ENCODE measurements around the gene SPEF2. TPM values are rescaled to one million over a fixed set of nuclear protein-coding genes. Genes with fewer than 3 reads are reported as not detected.

Gene SPEF2
- total and polyA plus RNA-seq, 2 of the 13 experiments (the other 11 are each of a cell fraction or from before 2014, with no cell fraction given): 1.5 to 2.3 TPM

DNA sequence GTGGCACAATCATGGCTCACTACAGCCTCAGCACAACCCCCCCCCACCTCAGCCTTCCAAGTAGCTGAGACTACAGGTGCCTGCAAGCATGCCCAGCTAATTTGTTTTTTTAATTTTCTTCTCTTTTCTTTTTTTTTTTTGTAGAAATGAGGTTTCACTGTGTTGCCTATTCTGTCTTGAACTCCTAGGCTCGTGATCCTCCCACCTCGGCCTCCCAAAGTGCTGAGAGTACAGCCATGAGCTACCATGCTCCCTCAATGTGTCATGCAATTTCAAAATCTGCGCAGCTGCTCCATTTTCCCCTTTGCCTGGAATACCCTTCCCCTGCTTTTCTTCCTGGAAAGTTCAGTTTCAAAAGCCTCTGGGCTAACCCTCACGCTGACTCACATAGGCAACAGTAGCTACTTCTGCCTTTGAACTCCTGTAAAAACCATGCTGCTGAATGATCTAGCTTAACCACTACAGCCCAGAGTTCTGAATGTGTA lies 168.0 kb downstream of the SPEF2 start:
- Histone ChIP-seq H3K27ac (ENCODE audit: extremely low read length, insufficient read depth, low read length) (no peak overlapping the region), H3K9ac (ENCODE audit: insufficient read depth, low read depth, low read length) (no peak overlapping the region), H3K4me2 (ENCODE audit: low read depth, low read length) (no peak overlapping the region), H3K27me3 (ENCODE audit: control insufficient read depth in 1 of 2, insufficient read depth in 2 of 2, low read length in 2 of 2) (no peaks in the 10 kb centered on the region), H3K4me1 (ENCODE audit: insufficient read depth, low read length) (no peaks in the 10 kb centered on the region), H3K4me3 (replicated peaks in 1 of 3; ENCODE audit: insufficient read depth in 1 of 3, low read depth in 2 of 3, low read length in 3 of 3) (no peak overlapping the region), H3K79me2 (ENCODE audit: insufficient read depth, low read length) (no peaks in the 10 kb centered on the region), H3K9me3 (ENCODE audit: low read length) (no peaks in the 10 kb centered on the region), H2AFZ (ENCODE audit: low read length) (no peak overlapping the region), H4K20me1 (ENCODE audit: insufficient read depth, low read length) (no peaks in the 10 kb centered on the region), H3K36me3 (replicated peaks in 1 of 2; ENCODE audit: control insufficient read depth in 1 of 2, insufficient read depth in 2 of 2, low read length in 2 of 2) (no peaks in the 10 kb centered on the region)
- in situ Hi-C loops (cut with HindIII; ENCODE audit: extremely low pct_ligation_motif_present, low pct_unique_long_range_greater_than_20kb) (no loop called here), intact Hi-C loops (cut with micrococcal nuclease; ENCODE audit: unreplicated experiment) (no loop called here)
- DNase-seq (ENCODE audit: low spot score) (no peak), FAIRE-seq (no peak), ATAC-seq (no peak)
- ChIA-PET CTCF (ENCODE audit: low intra/inter-chr PET ratio, low total read pairs) (no interaction called here), POLR2A (no interaction called here)
- no TSS peak for BruUV-seq (replicated peaks)
- 45% methylated on average over 4 of the region's 4 CpGs for WGBS (ENCODE audit: low lambda C conversion rate)
- TF ChIP-seq TCF7L2 (IDR thresholded peaks at IDR 0.05; ENCODE audit: low read depth, low read length) (no peak), ZNF484 (CRISPR knock-in tag; IDR thresholded peaks at IDR 0.05; ENCODE audit: borderline replicate concordance, low read depth) (no peak), HNRNPL (IDR thresholded peaks at IDR 0.05; ENCODE audit: low read depth, low read length) (no peak), ZNF282 (IDR thresholded peaks at IDR 0.05; ENCODE audit: partially characterized antibody) (no peak), ZNF607 (CRISPR knock-in tag; IDR thresholded peaks at IDR 0.05; ENCODE audit: borderline replicate concordance) (no peak), ZNF414 (CRISPR knock-in tag; IDR thresholded peaks at IDR 0.05) (no peak), NCOR1 (IDR thresholded peaks at IDR 0.05; ENCODE audit: borderline replicate concordance, low read length) (no peak), ZNF512 (CRISPR knock-in tag; IDR thresholded peaks at IDR 0.05) (no peak)
- TF ChIP-seq, protein P1, sequence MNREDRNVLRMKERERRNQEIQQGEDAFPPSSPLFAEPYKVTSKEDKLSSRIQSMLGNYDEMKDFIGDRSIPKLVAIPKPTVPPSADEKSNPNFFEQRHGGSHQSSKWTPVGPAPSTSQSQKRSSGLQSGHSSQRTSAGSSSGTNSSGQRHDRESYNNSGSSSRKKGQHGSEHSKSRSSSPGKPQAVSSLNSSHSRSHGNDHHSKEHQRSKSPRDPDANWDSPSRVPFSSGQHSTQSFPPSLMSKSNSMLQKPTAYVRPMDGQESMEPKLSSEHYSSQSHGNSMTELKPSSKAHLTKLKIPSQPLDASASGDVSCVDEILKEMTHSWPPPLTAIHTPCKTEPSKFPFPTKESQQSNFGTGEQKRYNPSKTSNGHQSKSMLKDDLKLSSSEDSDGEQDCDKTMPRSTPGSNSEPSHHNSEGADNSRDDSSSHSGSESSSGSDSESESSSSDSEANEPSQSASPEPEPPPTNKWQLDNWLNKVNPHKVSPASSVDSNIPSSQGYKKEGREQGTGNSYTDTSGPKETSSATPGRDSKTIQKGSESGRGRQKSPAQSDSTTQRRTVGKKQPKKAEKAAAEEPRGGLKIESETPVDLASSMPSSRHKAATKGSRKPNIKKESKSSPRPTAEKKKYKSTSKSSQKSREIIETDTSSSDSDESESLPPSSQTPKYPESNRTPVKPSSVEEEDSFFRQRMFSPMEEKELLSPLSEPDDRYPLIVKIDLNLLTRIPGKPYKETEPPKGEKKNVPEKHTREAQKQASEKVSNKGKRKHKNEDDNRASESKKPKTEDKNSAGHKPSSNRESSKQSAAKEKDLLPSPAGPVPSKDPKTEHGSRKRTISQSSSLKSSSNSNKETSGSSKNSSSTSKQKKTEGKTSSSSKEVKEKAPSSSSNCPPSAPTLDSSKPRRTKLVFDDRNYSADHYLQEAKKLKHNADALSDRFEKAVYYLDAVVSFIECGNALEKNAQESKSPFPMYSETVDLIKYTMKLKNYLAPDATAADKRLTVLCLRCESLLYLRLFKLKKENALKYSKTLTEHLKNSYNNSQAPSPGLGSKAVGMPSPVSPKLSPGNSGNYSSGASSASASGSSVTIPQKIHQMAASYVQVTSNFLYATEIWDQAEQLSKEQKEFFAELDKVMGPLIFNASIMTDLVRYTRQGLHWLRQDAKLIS (CRISPR knock-in tag; IDR thresholded peaks at IDR 0.05): no peak
- TF ChIP-seq, protein P2, sequence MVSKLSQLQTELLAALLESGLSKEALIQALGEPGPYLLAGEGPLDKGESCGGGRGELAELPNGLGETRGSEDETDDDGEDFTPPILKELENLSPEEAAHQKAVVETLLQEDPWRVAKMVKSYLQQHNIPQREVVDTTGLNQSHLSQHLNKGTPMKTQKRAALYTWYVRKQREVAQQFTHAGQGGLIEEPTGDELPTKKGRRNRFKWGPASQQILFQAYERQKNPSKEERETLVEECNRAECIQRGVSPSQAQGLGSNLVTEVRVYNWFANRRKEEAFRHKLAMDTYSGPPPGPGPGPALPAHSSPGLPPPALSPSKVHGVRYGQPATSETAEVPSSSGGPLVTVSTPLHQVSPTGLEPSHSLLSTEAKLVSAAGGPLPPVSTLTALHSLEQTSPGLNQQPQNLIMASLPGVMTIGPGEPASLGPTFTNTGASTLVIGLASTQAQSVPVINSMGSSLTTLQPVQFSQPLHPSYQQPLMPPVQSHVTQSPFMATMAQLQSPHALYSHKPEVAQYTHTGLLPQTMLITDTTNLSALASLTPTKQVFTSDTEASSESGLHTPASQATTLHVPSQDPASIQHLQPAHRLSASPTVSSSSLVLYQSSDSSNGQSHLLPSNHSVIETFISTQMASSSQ (IDR thresholded peaks at IDR 0.05; ENCODE audit: low read depth): no peak
- TF ChIP-seq, protein P2 (CRISPR knock-in tag; IDR thresholded peaks at IDR 0.05; ENCODE audit: borderline replicate concordance): no peak
